ENCODE results near the gene MARK1. TPM values are rescaled to one million over a fixed set of nuclear protein-coding genes. Genes with fewer than 3 reads are reported as not detected.

MARK1 gene
- total and polyA plus RNA-seq, 4 donors: 19.4 to 35.9 (median 32.5) TPM

DNA sequence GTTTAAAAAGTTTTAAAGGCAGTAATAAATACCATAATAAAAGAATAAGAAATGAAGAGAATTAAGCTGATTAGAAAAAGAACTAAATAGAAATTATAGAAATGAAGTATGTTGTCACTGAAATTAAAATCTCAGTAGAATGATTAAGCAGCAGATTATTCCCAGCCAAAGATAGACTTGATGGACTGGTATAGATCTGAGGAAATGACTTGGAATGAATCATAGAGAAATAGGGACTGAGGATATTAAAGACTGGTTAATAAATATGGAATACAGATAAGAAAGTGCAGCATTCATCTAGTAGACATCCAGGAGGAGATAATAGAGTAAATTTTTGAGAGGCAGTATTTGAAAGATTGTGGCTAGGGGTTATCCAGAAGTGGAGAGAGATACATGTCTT lies 28.7 kb downstream of the MARK1 start:
- no peaks in the 10 kb centered on the region for H3K4me1 ChIP-seq (ENCODE audit: control insufficient read depth, insufficient read depth, low read length)
- H3K27ac ChIP-seq (ENCODE audit: low read depth, low read length): no peak overlapping the region
- no peaks in the 10 kb centered on the region for H3K9me3 ChIP-seq (ENCODE audit: control insufficient read depth, insufficient read depth, low read length)
- DNase-seq (ENCODE audit: low read depth in 4 of 6, low spot score in 6 of 6): no peak
- H3K27me3 ChIP-seq (ENCODE audit: control insufficient read depth, insufficient read depth, low read length): no peaks in the 10 kb centered on the region
- no peak overlapping the region for H3K4me3 ChIP-seq (ENCODE audit: low read depth, low read length)
- no peaks in the 10 kb centered on the region for H3K36me3 ChIP-seq (ENCODE audit: control insufficient read depth, insufficient read depth, low read length)

- no peak for DNase-seq (ENCODE audit: low read depth in 4 of 6, low spot score in 6 of 6)
- Histone ChIP-seq H3K4me3 (ENCODE audit: low read depth, low read length) (no peak overlapping the region), H3K9me3 (ENCODE audit: control insufficient read depth, insufficient read depth, low read length) (no peaks in the 10 kb centered on the region), H3K27ac (ENCODE audit: low read depth, low read length) (no peak overlapping the region), H3K36me3 (ENCODE audit: control insufficient read depth, insufficient read depth, low read length) (no peaks in the 10 kb centered on the region), H3K27me3 (ENCODE audit: control insufficient read depth, insufficient read depth, low read length) (no peaks in the 10 kb centered on the region), H3K4me1 (ENCODE audit: control insufficient read depth, insufficient read depth, low read length) (no peaks in the 10 kb centered on the region)
- WGBS (ENCODE audit: insufficient coverage): no CpG with 5 or more reads among the region's 1 CpG
Observed at GRCh38 chr1:220563564-220563963, 35.6 kb downstream of the MARK1 start.

GRCh38 chr1:220564216-220564615 lies 36.3 kb downstream of the MARK1 start:
- H3K27ac ChIP-seq (ENCODE audit: low read depth, low read length): no peak overlapping the region
- WGBS (ENCODE audit: insufficient coverage): no CpG with 5 or more reads among the region's 3 CpGs

GRCh38 chr1:220565670-220566069 lies 37.7 kb downstream of the MARK1 start:
- H3K4me1 ChIP-seq (ENCODE audit: control insufficient read depth, insufficient read depth, low read length): no peaks in the 10 kb centered on the region
- no peak for DNase-seq (ENCODE audit: low read depth in 4 of 6, low spot score in 6 of 6)
- H3K27ac ChIP-seq (ENCODE audit: low read depth, low read length): no peak overlapping the region
- no peaks in the 10 kb centered on the region for H3K27me3 ChIP-seq (ENCODE audit: control insufficient read depth, insufficient read depth, low read length)
- H3K36me3 ChIP-seq (ENCODE audit: control insufficient read depth, insufficient read depth, low read length): no peaks in the 10 kb centered on the region
- no peak overlapping the region for H3K4me3 ChIP-seq (ENCODE audit: low read depth, low read length)
- H3K9me3 ChIP-seq (ENCODE audit: control insufficient read depth, insufficient read depth, low read length): no peaks in the 10 kb centered on the region

More at GRCh38 chr1:220564216-220564615, 36.3 kb downstream of the MARK1 start:
- Histone ChIP-seq H3K4me1 (ENCODE audit: control insufficient read depth, insufficient read depth, low read length) (no peaks in the 10 kb centered on the region), H3K4me3 (ENCODE audit: low read depth, low read length) (no peak overlapping the region), H3K9me3 (ENCODE audit: control insufficient read depth, insufficient read depth, low read length) (no peaks in the 10 kb centered on the region), H3K36me3 (ENCODE audit: control insufficient read depth, insufficient read depth, low read length) (no peaks in the 10 kb centered on the region), H3K27me3 (ENCODE audit: control insufficient read depth, insufficient read depth, low read length) (no peaks in the 10 kb centered on the region)
- DNase-seq (ENCODE audit: low read depth in 4 of 6, low spot score in 6 of 6): no peak

DNA sequence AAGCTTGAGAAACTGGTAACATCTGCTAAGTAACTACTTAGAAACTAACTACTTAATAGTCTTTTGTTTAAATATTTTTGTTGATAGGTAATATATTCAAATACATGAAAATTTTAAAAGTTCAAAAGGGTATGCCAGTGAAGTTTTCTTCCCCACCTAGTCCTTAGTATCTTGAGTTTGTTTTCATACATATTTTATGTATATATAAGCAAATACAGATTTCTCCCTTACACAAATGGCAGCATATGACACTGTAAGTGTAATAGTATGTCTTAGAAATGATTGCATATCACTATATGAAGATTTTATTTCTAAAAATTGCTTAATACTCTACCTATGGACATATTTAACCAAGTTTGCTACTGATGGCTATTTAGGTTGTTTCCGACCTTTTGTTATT lies 38.9 kb downstream of the MARK1 start:
- H3K36me3 ChIP-seq (ENCODE audit: control insufficient read depth, insufficient read depth, low read length): no peaks in the 10 kb centered on the region
- WGBS (ENCODE audit: insufficient coverage): no CpG with 5 or more reads among the region's 1 CpG
- H3K4me1 ChIP-seq (ENCODE audit: control insufficient read depth, insufficient read depth, low read length): no peaks in the 10 kb centered on the region

GRCh38 chr1:220572416-220572815 lies 44.5 kb downstream of the MARK1 start:
- Histone ChIP-seq H3K4me3 (ENCODE audit: low read depth, low read length) (no peak overlapping the region), H3K36me3 (ENCODE audit: control insufficient read depth, insufficient read depth, low read length) (no peaks in the 10 kb centered on the region), H3K4me1 (ENCODE audit: control insufficient read depth, insufficient read depth, low read length) (no peaks in the 10 kb centered on the region), H3K27ac (ENCODE audit: low read depth, low read length) (no peak overlapping the region), H3K27me3 (ENCODE audit: control insufficient read depth, insufficient read depth, low read length) (no peaks in the 10 kb centered on the region), H3K9me3 (ENCODE audit: control insufficient read depth, insufficient read depth, low read length) (peaks cover 9% of the 10 kb centered on the region)
- no peak for DNase-seq (ENCODE audit: low read depth in 4 of 6, low spot score in 6 of 6)
- 100% methylated on average over 1 of the region's 5 CpGs for WGBS (ENCODE audit: insufficient coverage)

More for the DNA sequence above, 38.9 kb downstream of the MARK1 start:
- no peak for DNase-seq (ENCODE audit: low read depth in 4 of 6, low spot score in 6 of 6)
- H3K27ac ChIP-seq (ENCODE audit: low read depth, low read length): no peak overlapping the region
- no peak overlapping the region for H3K4me3 ChIP-seq (ENCODE audit: low read depth, low read length)
- H3K9me3 ChIP-seq (ENCODE audit: control insufficient read depth, insufficient read depth, low read length): peaks cover 1% of the 10 kb centered on the region
- H3K27me3 ChIP-seq (ENCODE audit: control insufficient read depth, insufficient read depth, low read length): no peaks in the 10 kb centered on the region

DNA sequence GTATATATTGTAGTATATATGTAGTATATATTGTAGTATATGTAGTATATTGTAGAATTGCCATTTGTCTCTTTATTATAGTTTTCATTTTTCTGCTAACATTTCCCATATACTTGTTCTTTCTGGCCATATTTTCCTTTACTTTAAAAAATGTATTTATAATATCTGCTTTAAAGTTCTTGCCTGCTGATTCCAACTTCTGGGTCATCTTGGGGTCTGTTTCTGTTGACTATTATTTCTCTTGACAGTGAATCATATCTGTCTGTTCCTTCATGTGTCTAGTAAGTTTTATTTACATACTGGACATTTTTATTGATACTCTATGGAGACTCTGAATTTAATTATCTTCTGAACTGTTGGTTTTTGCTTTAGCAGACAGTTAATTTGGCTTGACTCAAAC lies 45.9 kb downstream of the MARK1 start:
- no peaks in the 10 kb centered on the region for H3K4me1 ChIP-seq (ENCODE audit: control insufficient read depth, insufficient read depth, low read length)
- no peaks in the 10 kb centered on the region for H3K36me3 ChIP-seq (ENCODE audit: control insufficient read depth, insufficient read depth, low read length)
- no peak overlapping the region for H3K27ac ChIP-seq (ENCODE audit: low read depth, low read length)
- DNase-seq (ENCODE audit: low read depth in 4 of 6, low spot score in 6 of 6): no peak
- H3K9me3 ChIP-seq (ENCODE audit: control insufficient read depth, insufficient read depth, low read length): peaks cover 9% of the 10 kb centered on the region
- H3K27me3 ChIP-seq (ENCODE audit: control insufficient read depth, insufficient read depth, low read length): no peaks in the 10 kb centered on the region
- H3K4me3 ChIP-seq (ENCODE audit: low read depth, low read length): no peak overlapping the region

- Histone ChIP-seq H3K9me3 (ENCODE audit: control insufficient read depth, insufficient read depth, low read length) (peaks cover 9% of the 10 kb centered on the region), H3K4me1 (ENCODE audit: control insufficient read depth, insufficient read depth, low read length) (no peaks in the 10 kb centered on the region), H3K27me3 (ENCODE audit: control insufficient read depth, insufficient read depth, low read length) (no peaks in the 10 kb centered on the region), H3K4me3 (ENCODE audit: low read depth, low read length) (no peak overlapping the region), H3K36me3 (ENCODE audit: control insufficient read depth, insufficient read depth, low read length) (no peaks in the 10 kb centered on the region), H3K27ac (ENCODE audit: low read depth, low read length) (no peak overlapping the region)
- WGBS (ENCODE audit: insufficient coverage): 90% methylated on average over 2 of the region's 6 CpGs
- DNase-seq (ENCODE audit: low read depth in 4 of 6, low spot score in 6 of 6): no peak
Observed at GRCh38 chr1:220575718-220576497, 48.0 kb downstream of the MARK1 start.

GRCh38 chr1:220577926-220578325 lies 50.0 kb downstream of the MARK1 start:
- WGBS (ENCODE audit: insufficient coverage): no CpG with 5 or more reads among the region's 1 CpG
- Histone ChIP-seq H3K27me3 (ENCODE audit: control insufficient read depth, insufficient read depth, low read length) (no peaks in the 10 kb centered on the region), H3K4me1 (ENCODE audit: control insufficient read depth, insufficient read depth, low read length) (no peaks in the 10 kb centered on the region), H3K9me3 (ENCODE audit: control insufficient read depth, insufficient read depth, low read length) (peaks cover 8% of the 10 kb centered on the region), H3K4me3 (ENCODE audit: low read depth, low read length) (no peak overlapping the region), H3K36me3 (ENCODE audit: control insufficient read depth, insufficient read depth, low read length) (no peaks in the 10 kb centered on the region), H3K27ac (ENCODE audit: low read depth, low read length) (no peak overlapping the region)
- DNase-seq (ENCODE audit: low read depth in 4 of 6, low spot score in 6 of 6): no peak

- peak in 1 of 6 donors; percentile 13 for DNase-seq (ENCODE audit: low read depth in 4 of 6, low spot score in 6 of 6)
- no peaks in the 10 kb centered on the region for H3K4me1 ChIP-seq (ENCODE audit: control insufficient read depth, insufficient read depth, low read length)
- no peaks in the 10 kb centered on the region for H3K27me3 ChIP-seq (ENCODE audit: control insufficient read depth, insufficient read depth, low read length)
- no peaks in the 10 kb centered on the region for H3K36me3 ChIP-seq (ENCODE audit: control insufficient read depth, insufficient read depth, low read length)
- H3K27ac ChIP-seq (ENCODE audit: low read depth, low read length): no peak overlapping the region
- H3K4me3 ChIP-seq (ENCODE audit: low read depth, low read length): no peak overlapping the region
- 20% methylated on average over 1 of the region's 6 CpGs for WGBS (ENCODE audit: insufficient coverage)
- peaks cover 1% of the 10 kb centered on the region for H3K9me3 ChIP-seq (ENCODE audit: control insufficient read depth, insufficient read depth, low read length)
Observed at GRCh38 chr1:220579317-220579716, 51.4 kb downstream of the MARK1 start.

All from spinal cord (tissue), 10 donors.